Nephron (organoid): ENCODE results near the gene GMEB2.

Experiments
- H3K27ac Mint-ChIP-seq, 3 experiments: 2 replicates each; pipeline ENCODE4 v1.8.0; 2020; ENCODE audit warnings: mixed read lengths in 3 of 3, mild to moderate bottlenecking in 2 of 3, moderate library complexity in 1 of 3
- H3K27me3 Mint-ChIP-seq: 2 replicates; pipeline ENCODE4 v1.8.0; 2021; ENCODE audit warnings: low read depth, mild to moderate bottlenecking, moderate library complexity, mixed read lengths
- H3K36me3 Mint-ChIP-seq: 2 replicates; pipeline ENCODE4 v1.8.0; 2020; ENCODE audit warnings: low read depth, mixed read lengths
- H3K4me1 Mint-ChIP-seq: 2 replicates; pipeline ENCODE4 v1.8.0; 2020; ENCODE audit warnings: mixed read lengths
- H3K4me3 Mint-ChIP-seq, 3 experiments: 2 replicates each; pipeline ENCODE4 v1.8.0; 2020; ENCODE audit warnings: mild to moderate bottlenecking in 3 of 3, mixed read lengths in 3 of 3, moderate library complexity in 2 of 3
- H3K9me3 Mint-ChIP-seq: 2 replicates; pipeline ENCODE4 v1.8.0; 2020; ENCODE audit warnings: mixed read lengths
- CTCF ChIP-seq, 3 experiments: fragments of 200-600 bp; sonication (generic); IDR thresholded peaks; one replicate each; pipeline ENCODE4 v1.5.0; 2021; ENCODE audit warnings: antibody characterized with exemption in 3 of 3; ENCODE audit not compliant: unreplicated experiment in 3 of 3

Gene GMEB2

GRCh38 chr20:63538204-63539091 is 88.5 kb downstream of the GMEB2 start:
- H3K27ac Mint-ChIP-seq, result no peak overlapping the region
- H3K27me3 Mint-ChIP-seq, result no peaks in the 10 kb centered on the region
- no peaks in the 10 kb centered on the region for H3K36me3 Mint-ChIP-seq
- peak in 2 of 3 experiments; percentile 21 to 26 for TF ChIP-seq CTCF (IDR thresholded peaks at IDR 0.05; ENCODE audit: unreplicated experiment in 3 of 3)
- no peaks in the 10 kb centered on the region for H3K9me3 Mint-ChIP-seq
- H3K4me1 Mint-ChIP-seq, result peaks cover under 1% of the 10 kb centered on the region
- peak overlapping the region in 1 of 3 experiments; percentile 25 for H3K4me3 Mint-ChIP-seq
